ENCODE data around the gene SIRT1.

DNA sequence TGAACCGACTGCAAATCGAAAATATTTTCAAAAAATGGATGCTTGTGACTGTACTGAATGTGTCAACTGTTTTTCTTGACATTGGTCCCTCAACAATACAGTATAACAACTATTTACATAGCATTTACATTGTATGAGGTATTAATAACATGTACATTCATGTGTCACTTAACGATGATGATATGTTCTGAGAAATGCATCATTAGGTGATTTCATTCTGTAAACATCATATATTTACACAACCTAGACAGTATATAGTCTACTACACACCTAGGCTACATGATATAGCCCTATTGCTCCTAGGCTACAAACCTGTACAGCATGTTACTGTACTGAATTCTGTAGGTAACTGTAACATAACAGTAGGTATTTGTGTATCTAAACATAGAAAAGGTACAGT is 39.7 kb downstream of the SIRT1 start:
- TF ChIP-seq POLR2A (IDR thresholded peaks at IDR 0.05), result no peak
- TF ChIP-seq CTCF (IDR thresholded peaks at IDR 0.05 in 8 of 11, conservative IDR thresholded peaks at IDR 0.05 in 3 of 11), result no peak

Data from spleen (tissue), 7 donors.